Stimulated activated CD4-positive, alpha-beta T cell treated with anti-CD3 and anti-CD28 coated beads, TNF-alpha, amount 100 ng/mL, for 24 hours (primary cell): ENCODE data around the gene CEP89.
"Not testable (repeated sequence)": the region's sequence is repeated elsewhere in the genome, so short reads cannot be mapped to it uniquely, and the experiment has no call there.

Experiments
- DNase-seq, 3 experiments: peaks; one replicate each; pipeline ENCODE4 v3.0.0-alpha.2; 2020; ENCODE audit warnings: low read depth in 3 of 3

The CEP89 gene

DNA sequence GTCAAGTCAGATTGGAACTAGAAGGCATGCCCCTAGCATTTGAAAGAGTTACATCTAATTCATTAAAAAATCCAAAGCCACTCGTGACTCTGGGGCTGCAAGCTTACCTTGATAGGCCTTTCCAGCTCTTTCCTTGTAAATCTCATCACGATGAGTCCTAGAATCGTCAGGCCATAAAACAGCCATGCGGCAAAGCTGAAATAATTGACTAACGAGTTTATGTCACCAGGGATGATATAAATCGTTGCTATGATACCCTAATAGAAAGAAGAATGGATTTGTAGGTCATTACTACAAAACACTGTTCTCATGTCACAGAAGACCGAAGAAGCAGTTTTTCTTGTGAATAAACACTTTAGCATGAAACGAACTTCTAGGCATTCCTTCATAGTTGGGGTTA lies 129.7 kb downstream of the CEP89 start:
- DNase-seq: no peak

DNA sequence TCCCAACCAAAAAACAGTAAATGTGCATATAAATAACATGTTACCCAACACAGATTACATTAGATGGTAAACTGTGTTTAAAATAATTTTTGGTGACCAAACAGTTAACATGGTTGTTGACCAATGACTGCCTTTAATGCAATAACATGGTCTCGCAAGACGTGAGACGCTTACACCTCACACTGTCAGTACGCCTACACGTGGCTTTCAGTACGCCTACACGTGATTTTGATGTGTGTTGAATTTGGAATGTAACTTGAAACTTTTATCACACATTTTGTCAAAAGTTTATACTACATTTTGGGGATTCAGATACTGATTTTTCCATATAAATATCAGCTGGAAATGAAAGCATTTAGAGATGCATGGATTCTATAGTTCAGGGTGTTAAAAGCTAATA lies 134.2 kb downstream of the CEP89 start:
- peak in 1 of 3 experiments; percentile 16 for DNase-seq

DNA sequence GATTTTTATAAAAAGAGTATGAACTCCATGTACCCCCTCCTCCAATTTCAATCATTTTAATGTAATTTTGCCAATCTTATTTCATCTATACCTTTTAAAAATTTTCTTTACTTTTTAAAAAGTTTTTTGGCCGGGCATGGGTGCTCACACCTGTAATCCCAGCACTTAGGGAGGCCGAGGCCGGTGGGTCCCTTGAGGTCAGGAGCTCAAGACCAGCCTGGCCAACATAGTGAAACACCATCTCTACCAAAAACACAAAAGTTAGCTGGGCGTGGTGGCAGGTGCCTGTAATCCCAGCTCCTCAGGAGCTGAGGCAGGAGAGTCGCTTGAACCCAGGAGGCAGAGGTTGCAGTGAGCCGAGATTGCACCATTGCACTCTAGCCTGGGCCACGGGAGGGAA lies 138.4 kb downstream of the CEP89 start:
- DNase-seq: not testable (repeated sequence)

DNA sequence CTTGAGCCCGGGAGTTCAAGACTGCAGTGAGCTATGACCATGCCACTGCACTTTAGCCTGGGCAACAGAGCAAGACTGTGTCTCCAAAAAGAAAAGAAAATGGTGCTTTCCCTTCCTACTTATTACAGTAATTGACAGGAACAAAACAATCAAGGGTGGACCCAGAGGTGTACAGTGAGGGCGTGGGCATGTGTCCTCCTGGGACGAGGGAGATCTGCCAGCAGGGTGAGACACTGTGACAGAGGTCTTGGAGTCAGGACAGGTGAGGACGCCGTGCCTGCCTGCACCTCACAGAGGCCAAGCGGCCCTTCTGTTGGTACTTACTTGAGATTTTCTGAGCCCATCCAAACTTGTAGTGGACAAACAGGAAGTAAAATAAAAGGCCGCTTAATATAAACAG lies 138.9 kb downstream of the CEP89 start:
- DNase-seq: not testable (repeated sequence)

DNA sequence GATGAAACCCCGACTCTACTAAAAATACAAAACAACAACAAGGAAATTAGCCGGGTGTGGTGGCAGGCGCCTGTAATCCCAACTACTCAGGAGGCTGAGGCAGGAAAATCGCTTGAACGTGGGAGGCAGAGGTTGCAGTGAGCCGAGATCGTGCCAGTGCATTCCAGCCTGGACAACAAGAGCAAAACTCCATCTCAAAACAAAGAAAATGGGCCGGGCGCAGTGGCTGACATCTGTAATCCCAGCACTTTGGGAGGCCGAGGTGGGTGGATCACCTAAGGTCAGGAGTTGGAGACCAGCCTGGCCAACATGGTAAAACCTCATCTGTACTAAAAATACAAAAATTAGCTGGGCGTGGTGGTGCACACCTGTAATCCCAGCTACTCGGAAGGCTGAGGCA lies 139.7 kb downstream of the CEP89 start:
- not testable (repeated sequence) for DNase-seq

DNA sequence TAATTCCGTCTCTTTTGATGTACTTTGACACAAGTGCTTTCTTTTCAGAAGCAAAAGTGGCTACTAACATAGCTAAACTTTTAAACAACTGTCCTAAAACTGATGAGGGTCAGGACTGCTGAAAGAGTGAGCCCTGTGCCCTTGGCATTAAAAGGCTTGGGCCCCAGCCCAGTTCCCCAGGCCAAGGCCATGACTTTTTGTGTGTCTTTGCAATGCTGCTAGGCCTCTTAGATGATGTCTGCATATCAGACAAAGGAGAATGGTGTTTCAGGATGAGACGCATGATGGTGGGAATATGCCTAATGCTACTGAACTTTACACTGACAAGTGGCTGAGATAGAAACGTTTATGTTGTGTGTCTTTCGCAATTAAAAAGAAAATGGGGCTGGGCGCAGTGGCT lies 140.1 kb downstream of the CEP89 start:
- DNase-seq: no peak

DNA sequence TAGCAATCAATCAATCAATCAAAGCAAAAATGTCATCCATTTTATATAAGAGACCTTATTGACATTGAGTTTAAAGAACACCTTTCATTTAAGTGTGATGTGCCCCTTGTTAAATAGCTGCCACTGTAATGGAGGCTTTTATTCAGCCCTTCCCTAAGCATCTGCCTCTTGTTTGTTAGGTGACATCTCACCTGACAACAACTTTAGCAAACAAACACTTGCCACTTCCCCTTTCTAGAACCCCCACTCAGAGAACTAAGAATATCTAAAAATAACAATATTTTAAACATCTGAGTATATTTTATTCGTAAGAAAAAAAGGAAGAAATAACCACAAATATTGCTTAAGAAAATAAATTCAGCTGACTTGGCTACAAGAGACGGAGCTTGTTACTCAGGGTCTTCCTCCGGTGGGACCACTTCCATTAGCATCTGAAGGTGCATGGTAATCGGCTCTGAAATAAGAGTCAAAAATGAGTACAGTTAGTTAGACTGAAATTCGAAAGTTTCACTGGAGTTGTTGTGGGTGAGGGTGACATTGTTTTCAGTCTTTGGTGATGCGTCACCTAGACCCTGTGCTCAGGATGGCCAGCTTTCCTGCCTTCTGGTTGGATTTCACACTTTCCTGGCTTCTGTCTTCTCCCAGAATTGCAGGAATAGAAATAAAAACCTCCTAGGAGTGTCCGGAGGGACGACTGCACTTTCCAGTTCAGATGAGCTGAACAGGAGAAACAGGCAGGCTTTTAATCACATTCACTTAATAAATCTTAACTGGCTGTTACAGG lies 141.3 kb downstream of the CEP89 start:
- DNase-seq: no peak

DNA sequence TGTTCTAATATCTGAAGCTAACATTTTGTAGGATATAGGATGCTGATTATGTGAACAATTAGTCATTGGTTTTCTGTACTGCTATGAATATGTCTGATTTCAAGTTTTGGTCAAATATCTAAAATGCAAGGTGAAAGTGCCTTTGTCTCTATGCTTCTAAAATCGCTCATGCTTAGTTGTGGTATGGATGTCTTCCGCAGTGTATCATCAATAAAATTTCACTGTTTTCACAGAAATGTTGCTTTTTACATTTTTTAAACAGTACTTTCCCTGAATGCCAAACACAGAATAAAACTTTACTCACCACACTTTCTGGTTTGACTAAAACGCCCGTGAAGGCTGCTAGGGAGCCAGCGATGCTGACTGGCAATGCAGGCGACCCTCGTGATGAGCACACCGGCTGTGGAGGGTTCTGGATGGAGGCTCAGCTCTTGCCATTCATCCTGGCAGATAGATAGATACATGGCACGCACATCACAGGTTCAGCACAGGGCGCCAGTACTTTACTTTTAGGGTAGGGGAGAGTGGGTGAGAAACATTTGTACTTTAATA lies 142.3 kb downstream of the CEP89 start:
- DNase-seq: no peak

DNA sequence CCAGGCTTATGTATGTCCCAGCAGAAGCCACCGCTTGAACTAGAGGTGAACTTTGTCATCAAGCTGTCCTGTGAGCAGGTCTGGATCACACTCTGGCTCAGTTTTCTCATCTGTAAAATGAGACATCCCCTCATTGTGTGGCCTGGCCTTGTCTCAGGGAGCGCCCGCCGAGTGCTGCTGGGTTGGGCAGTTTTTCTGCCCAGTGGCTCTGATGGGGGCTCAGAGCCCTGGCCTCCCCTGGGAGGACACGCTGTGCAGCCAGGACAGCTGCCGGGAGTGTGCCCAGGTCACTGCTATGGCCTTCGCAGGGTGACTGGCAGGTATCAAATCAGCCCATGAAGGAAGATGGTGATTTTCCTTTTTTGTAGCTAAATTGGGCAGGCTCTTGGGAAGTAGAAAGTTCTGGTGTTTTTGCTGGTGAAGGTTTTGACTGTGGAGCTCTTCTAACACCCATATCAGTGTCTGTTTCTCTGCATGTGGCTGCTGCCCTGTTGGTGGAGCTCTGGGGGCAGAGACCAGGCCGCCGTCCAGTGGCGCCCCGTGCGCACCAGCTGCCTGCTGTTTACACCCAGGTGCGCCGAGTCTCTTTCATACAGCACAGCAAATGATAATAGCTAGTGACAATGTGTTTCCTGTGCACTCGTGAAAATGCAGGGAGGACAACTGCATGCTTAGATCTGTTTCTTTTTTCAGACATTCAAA lies 143.0 kb downstream of the CEP89 start:
- DNase-seq: no peak

DNA sequence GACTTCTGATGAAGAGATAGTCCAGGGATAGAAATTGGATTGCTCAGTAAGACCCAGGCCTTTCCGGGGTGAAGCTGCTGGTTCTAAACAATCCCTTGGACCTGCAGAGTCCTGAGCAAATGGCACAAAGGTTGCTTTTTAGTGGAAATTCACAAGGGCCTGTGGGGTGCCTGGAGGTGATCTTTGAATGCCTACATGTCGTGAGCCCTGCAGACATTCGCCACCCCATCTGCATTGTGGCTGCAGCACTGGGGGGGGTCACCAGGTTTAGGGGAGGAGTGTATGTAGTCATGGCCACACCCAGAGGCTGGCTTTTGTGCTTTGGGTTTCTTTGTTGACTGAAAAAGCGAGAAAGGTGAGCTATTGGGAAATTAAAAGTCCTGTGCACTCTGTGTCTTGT lies 143.6 kb downstream of the CEP89 start:
- DNase-seq: no peak
